ENCODE data around the gene RXRA. TPM values are rescaled to one million over a fixed set of nuclear protein-coding genes. Genes with fewer than 3 reads are reported as not detected.

RXRA gene
- polyA plus RNA-seq, 1 of the 3 experiments (the other 2 are of a cell fraction), result 7.6 TPM

DNA sequence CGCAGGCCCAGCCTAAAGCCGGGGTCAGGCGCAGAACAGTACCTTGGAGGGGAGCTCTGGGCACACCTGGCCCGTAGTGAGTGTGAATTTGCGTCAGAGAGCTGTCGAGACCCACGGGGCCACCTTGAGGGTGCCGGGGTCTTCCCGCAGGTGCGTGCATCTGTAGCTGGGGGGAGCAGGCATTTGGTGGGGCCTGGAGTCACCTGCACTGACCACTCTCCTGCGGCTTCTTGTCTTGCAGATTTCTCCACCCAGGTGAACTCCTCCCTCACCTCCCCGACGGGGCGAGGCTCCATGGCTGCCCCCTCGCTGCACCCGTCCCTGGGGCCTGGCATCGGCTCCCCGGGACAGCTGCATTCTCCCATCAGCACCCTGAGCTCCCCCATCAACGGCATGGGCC is 75.1 kb downstream of the RXRA start:
- TF ChIP-seq EZH2phosphoT487 (IDR thresholded peaks at IDR 0.05; ENCODE audit: borderline replicate concordance, low read depth) (no peak), RFX5 (IDR thresholded peaks at IDR 0.05; ENCODE audit: low read length) (no peak)
- TF ChIP-seq, protein P1, sequence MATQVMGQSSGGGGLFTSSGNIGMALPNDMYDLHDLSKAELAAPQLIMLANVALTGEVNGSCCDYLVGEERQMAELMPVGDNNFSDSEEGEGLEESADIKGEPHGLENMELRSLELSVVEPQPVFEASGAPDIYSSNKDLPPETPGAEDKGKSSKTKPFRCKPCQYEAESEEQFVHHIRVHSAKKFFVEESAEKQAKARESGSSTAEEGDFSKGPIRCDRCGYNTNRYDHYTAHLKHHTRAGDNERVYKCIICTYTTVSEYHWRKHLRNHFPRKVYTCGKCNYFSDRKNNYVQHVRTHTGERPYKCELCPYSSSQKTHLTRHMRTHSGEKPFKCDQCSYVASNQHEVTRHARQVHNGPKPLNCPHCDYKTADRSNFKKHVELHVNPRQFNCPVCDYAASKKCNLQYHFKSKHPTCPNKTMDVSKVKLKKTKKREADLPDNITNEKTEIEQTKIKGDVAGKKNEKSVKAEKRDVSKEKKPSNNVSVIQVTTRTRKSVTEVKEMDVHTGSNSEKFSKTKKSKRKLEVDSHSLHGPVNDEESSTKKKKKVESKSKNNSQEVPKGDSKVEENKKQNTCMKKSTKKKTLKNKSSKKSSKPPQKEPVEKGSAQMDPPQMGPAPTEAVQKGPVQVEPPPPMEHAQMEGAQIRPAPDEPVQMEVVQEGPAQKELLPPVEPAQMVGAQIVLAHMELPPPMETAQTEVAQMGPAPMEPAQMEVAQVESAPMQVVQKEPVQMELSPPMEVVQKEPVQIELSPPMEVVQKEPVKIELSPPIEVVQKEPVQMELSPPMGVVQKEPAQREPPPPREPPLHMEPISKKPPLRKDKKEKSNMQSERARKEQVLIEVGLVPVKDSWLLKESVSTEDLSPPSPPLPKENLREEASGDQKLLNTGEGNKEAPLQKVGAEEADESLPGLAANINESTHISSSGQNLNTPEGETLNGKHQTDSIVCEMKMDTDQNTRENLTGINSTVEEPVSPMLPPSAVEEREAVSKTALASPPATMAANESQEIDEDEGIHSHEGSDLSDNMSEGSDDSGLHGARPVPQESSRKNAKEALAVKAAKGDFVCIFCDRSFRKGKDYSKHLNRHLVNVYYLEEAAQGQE (IDR thresholded peaks at IDR 0.05; ENCODE audit: low read depth, low read length), result no peak
- TF ChIP-seq, protein P2, sequence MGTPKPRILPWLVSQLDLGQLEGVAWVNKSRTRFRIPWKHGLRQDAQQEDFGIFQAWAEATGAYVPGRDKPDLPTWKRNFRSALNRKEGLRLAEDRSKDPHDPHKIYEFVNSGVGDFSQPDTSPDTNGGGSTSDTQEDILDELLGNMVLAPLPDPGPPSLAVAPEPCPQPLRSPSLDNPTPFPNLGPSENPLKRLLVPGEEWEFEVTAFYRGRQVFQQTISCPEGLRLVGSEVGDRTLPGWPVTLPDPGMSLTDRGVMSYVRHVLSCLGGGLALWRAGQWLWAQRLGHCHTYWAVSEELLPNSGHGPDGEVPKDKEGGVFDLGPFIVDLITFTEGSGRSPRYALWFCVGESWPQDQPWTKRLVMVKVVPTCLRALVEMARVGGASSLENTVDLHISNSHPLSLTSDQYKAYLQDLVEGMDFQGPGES (IDR thresholded peaks at IDR 0.05; ENCODE audit: low read depth, low read length), result no peak
- Histone ChIP-seq H2AFZ (ENCODE audit: low read depth) (no peak overlapping the region), H3K79me2 (ENCODE audit: insufficient read depth) (peaks cover 31% of the 10 kb centered on the region; the same call in 1 of the 2 replicates), H3K4me2 (no peak overlapping the region), H3K4me1 (ENCODE audit: control insufficient read depth in 1 of 2, insufficient read depth in 2 of 2, low read depth in 1 of 2, low read length in 1 of 2) (peaks cover 22% of the 10 kb centered on the region in 2 experiments; a peak in 3 of 4 replicates), H3K27me3 (ENCODE audit: insufficient read depth) (no peaks in the 10 kb centered on the region), H3K9me2 (no peaks in the 10 kb centered on the region), H3K9ac (no peak overlapping the region), H3F3A (replicated peaks; ENCODE audit: insufficient read depth) (no peaks in the 10 kb centered on the region), H3K36me3 (replicated peaks in 1 of 2; ENCODE audit: control insufficient read depth in 1 of 2, insufficient read depth in 2 of 2, low read length in 1 of 2) (no peaks in the 10 kb centered on the region), H3K9me3 (no peaks in the 10 kb centered on the region), H4K20me1 (ENCODE audit: insufficient read depth) (peaks cover 35% of the 10 kb centered on the region; the same call in 1 of the 2 replicates), H3K27ac (ENCODE audit: low read depth in 2 of 2, low read length in 1 of 2) (no peak overlapping the region), H3K4me3 (ENCODE audit: low read depth in 2 of 2, low read length in 1 of 2) (no peak overlapping the region)
- CTCF ChIA-PET, result interaction anchor here (0.7 kb wide), 2 partner anchors 41 to 690 kb away, joined by 3 to 4 read pairs; no protein-coding TSS in a partner anchor
- no peak for DNase-seq
- POLR2A ChIA-PET, result no interaction called here
- 98% methylated on average over 16 of the region's 19 CpGs for WGBS (ENCODE audit: low lambda C conversion rate)

DNA sequence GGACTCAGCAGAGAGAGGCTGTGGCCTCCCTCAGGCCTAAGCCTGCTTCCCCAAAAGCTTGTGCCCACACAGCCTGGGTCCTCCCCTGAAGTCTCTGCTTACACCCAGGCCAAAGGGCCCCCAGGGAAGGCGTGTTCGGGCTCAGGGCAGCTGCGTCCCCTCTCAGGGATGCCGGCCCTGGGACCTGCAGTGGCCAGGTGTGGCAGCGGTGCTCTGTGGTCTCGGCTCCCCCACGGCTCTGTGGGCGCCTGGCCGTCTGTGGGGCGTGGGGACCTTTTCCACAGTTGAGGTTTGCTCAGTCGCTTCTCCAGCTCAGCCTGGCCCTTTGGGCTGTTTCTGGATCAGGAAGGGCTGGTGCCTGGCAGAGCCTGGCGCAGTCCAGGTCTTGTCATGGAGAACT is 75.9 kb downstream of the RXRA start:
- Histone ChIP-seq H3K9me3 (no peaks in the 10 kb centered on the region), H3K9me2 (no peaks in the 10 kb centered on the region), H4K20me1 (ENCODE audit: insufficient read depth) (peaks cover 28% of the 10 kb centered on the region; the same call in 1 of the 2 replicates), H3K36me3 (replicated peaks in 1 of 2; ENCODE audit: control insufficient read depth in 1 of 2, insufficient read depth in 2 of 2, low read length in 1 of 2) (no peaks in the 10 kb centered on the region), H3K4me2 (no peak overlapping the region), H3F3A (replicated peaks; ENCODE audit: insufficient read depth) (peaks cover 3% of the 10 kb centered on the region), H3K4me3 (ENCODE audit: low read depth in 2 of 2, low read length in 1 of 2) (no peak overlapping the region), H3K4me1 (ENCODE audit: control insufficient read depth in 1 of 2, insufficient read depth in 2 of 2, low read depth in 1 of 2, low read length in 1 of 2) (peaks cover 23 to 26% of the 10 kb centered on the region in 2 experiments), H2AFZ (ENCODE audit: low read depth) (no peak overlapping the region), H3K79me2 (ENCODE audit: insufficient read depth) (peaks cover 28% of the 10 kb centered on the region; the same call in 1 of the 2 replicates), H3K9ac (no peak overlapping the region), H3K27me3 (ENCODE audit: insufficient read depth) (no peaks in the 10 kb centered on the region), H3K27ac (ENCODE audit: low read depth in 2 of 2, low read length in 1 of 2) (no peak overlapping the region)
- ChIA-PET POLR2A (interaction anchor here (1.3 kb wide), 1 partner anchor 9 kb away, joined by 5 read pairs; no protein-coding TSS in a partner anchor), CTCF (interaction anchor here (0.7 to 1.3 kb wide), 2 partner anchors 13 to 690 kb away, joined by 3 read pairs; no protein-coding TSS in a partner anchor)
- TF ChIP-seq GABPA (IDR thresholded peaks at IDR 0.05; ENCODE audit: low read depth), result no peak
- TF ChIP-seq MXI1 (IDR thresholded peaks at IDR 0.05; ENCODE audit: low read depth, low read length), result no peak
- TF ChIP-seq, protein P3, sequence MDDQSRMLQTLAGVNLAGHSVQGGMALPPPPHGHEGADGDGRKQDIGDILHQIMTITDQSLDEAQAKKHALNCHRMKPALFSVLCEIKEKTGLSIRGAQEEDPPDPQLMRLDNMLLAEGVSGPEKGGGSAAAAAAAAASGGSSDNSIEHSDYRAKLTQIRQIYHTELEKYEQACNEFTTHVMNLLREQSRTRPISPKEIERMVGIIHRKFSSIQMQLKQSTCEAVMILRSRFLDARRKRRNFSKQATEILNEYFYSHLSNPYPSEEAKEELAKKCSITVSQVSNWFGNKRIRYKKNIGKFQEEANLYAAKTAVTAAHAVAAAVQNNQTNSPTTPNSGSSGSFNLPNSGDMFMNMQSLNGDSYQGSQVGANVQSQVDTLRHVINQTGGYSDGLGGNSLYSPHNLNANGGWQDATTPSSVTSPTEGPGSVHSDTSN (IDR thresholded peaks at IDR 0.05), result no peak
- TF ChIP-seq, protein P4, sequence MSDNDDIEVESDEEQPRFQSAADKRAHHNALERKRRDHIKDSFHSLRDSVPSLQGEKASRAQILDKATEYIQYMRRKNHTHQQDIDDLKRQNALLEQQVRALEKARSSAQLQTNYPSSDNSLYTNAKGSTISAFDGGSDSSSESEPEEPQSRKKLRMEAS (IDR thresholded peaks at IDR 0.05; ENCODE audit: low read depth), result no peak
- no peak for TF ChIP-seq RAD21 (IDR thresholded peaks at IDR 0.05; ENCODE audit: low read length)
- no peak for TF ChIP-seq FOSL2 (IDR thresholded peaks at IDR 0.05; ENCODE audit: borderline replicate concordance, low read depth)
- no peak for TF ChIP-seq MEF2A (IDR thresholded peaks at IDR 0.05; ENCODE audit: borderline replicate concordance, low read depth)
- no peak for TF ChIP-seq SMC3 (IDR thresholded peaks at IDR 0.05; ENCODE audit: low read depth, low read length)
- TF ChIP-seq TEAD4 (IDR thresholded peaks at IDR 0.05; ENCODE audit: borderline replicate concordance, insufficient read depth), result no peak
- TF ChIP-seq, protein P2 (IDR thresholded peaks at IDR 0.05; ENCODE audit: low read depth, low read length), result no peak
- TF ChIP-seq, protein P1 (IDR thresholded peaks at IDR 0.05; ENCODE audit: low read depth, low read length), result no peak
- TF ChIP-seq JUND (IDR thresholded peaks at IDR 0.05), result no peak
- TF ChIP-seq TAF1 (IDR thresholded peaks at IDR 0.05; ENCODE audit: borderline replicate concordance, low read depth, low read length), result no peak
- DNase-seq, result no peak
- 96% methylated on average over 9 of the region's 12 CpGs for WGBS (ENCODE audit: low lambda C conversion rate)
